SK-N-SH (cell line): Measurements from ENCODE around the gene PFKL. TPM values are rescaled to one million over a fixed set of nuclear protein-coding genes. Genes with fewer than 3 reads are reported as not detected.

Source experiments
- CTCF ChIA-PET: fragments of 300-600, 350-600 bp; formaldehyde crosslinking; extraction: SDS; loops from one replicate; lab custom pipeline; 2021; lab: Yijun Ruan, JAX
- POLR2A ChIA-PET: fragments of 350-600 bp; sonication (Branson Sonifier 250); formaldehyde crosslinking; extraction: SDS; loops from one replicate; lab custom pipeline; 2020; ENCODE audit warnings: antibody characterized with exemption, inconsistent platforms; lab: Yijun Ruan, JAX
- DNase-seq: peaks from one replicate; pipeline ENCODE4 v3.0.0; 2012
- H2AFZ ChIP-seq: fragments of 200-600 bp; sonication (generic); 2 replicates; pipeline ENCODE4 v1.8.1; 2016; ENCODE audit warnings: antibody characterized with exemption, mild to moderate bottlenecking, low read depth
- H3F3A ChIP-seq: fragments of 200-600 bp; sonication (generic); replicated peaks from 2 replicates; pipeline ENCODE3; 2016; ENCODE audit warnings: antibody characterized with exemption, mild to moderate bottlenecking; ENCODE audit not compliant: insufficient read depth
- H3K27ac ChIP-seq, 2 experiments: fragments of 200-500 bp in 1 of 2; fragments of 200-600 bp in 1 of 2; sonication (Bioruptor generic) in 1 of 2; sonication (generic), shearing (Covaris generic) in 1 of 2; 2 replicates each; pipeline versions ENCODE4 v1.5.1 to v1.6.1; 2014 to 2016; ENCODE audit warnings: low read depth in 2 of 2, inconsistent platforms in 1 of 2, low read length in 1 of 2, mild to moderate bottlenecking in 1 of 2, mixed read lengths in 1 of 2
- H3K27me3 ChIP-seq: fragments of 200-600 bp; sonication (generic), shearing (Covaris generic); 2 replicates; pipeline ENCODE4 v1.6.1; 2016; ENCODE audit warnings: mixed run types; ENCODE audit not compliant: insufficient read depth
- H3K36me3 ChIP-seq, 2 experiments: fragments of 200-500 bp in 1 of 2; fragments of 200-600 bp in 1 of 2; sonication (Bioruptor generic) in 1 of 2; sonication (generic) in 1 of 2; replicated peaks in 1 of 2; 2 replicates each; pipeline versions ENCODE3 to v1.5.1; 2014 to 2016; ENCODE audit warnings: low read length in 1 of 2, mild to moderate bottlenecking in 1 of 2; ENCODE audit not compliant: insufficient read depth in 2 of 2, control insufficient read depth in 1 of 2
- H3K4me1 ChIP-seq, 2 experiments: fragments of 200-500 bp in 1 of 2; fragments of 200-600 bp in 1 of 2; sonication (Bioruptor generic) in 1 of 2; sonication (generic), shearing (Covaris generic) in 1 of 2; 2 replicates each; pipeline versions ENCODE4 v1.5.1 to v1.6.1; 2014 to 2016; ENCODE audit warnings: low read depth in 1 of 2, low read length in 1 of 2, mixed run types in 1 of 2; ENCODE audit not compliant: insufficient read depth in 2 of 2, control insufficient read depth in 1 of 2
- H3K4me2 ChIP-seq: fragments of 200-600 bp; sonication (generic), shearing (Covaris generic); 2 replicates; pipeline ENCODE4 v1.6.1; 2017; ENCODE audit warnings: mixed run types
- H3K4me3 ChIP-seq, 2 experiments: fragments of 200-500 bp in 1 of 2; fragments of 200-600 bp in 1 of 2; sonication (Bioruptor generic) in 1 of 2; sonication (generic), shearing (Covaris generic) in 1 of 2; 2 replicates each; pipeline versions ENCODE4 v1.5.1 to v1.8.1; 2014 to 2016; ENCODE audit warnings: low read depth in 2 of 2, inconsistent platforms in 1 of 2, low read length in 1 of 2, mild to moderate bottlenecking in 1 of 2, mixed read lengths in 1 of 2, moderate library complexity in 1 of 2
- H3K79me2 ChIP-seq: fragments of 200-600 bp; sonication (generic); 2 replicates; pipeline ENCODE4 v1.8.1; 2017; ENCODE audit warnings: mild to moderate bottlenecking; ENCODE audit not compliant: insufficient read depth
- H3K9ac ChIP-seq: fragments of 200-600 bp; sonication (generic); 2 replicates; pipeline ENCODE4 v1.6.1; 2017; ENCODE audit warnings: mixed run types
- H3K9me2 ChIP-seq: fragments of 200-600 bp; sonication (generic); 2 replicates; pipeline ENCODE4 v1.6.1; 2017; ENCODE audit warnings: mixed run types
- H3K9me3 ChIP-seq: fragments of 200-600 bp; sonication (generic); 2 replicates; pipeline ENCODE4 v1.6.1; 2017; ENCODE audit warnings: mixed run types, mild to moderate bottlenecking, moderate library complexity
- H4K20me1 ChIP-seq: fragments of 200-600 bp; sonication (generic); 2 replicates; pipeline ENCODE4 v1.6.1; 2017; ENCODE audit warnings: mild to moderate bottlenecking, mixed run types; ENCODE audit not compliant: insufficient read depth
- ELF1 ChIP-seq: IDR thresholded peaks from 2 replicates; pipeline ENCODE4 v1.4.0; 2012
- EP300 ChIP-seq, 2 experiments: IDR thresholded peaks; 2 replicates each; pipeline versions ENCODE4 v1.4.0 to v1.6.1; 2012; ENCODE audit warnings: borderline replicate concordance in 1 of 2, low read depth in 1 of 2, low read length in 1 of 2
- FOXJ3 ChIP-seq: sonication (generic); formaldehyde crosslinking; IDR thresholded peaks from 2 replicates; pipeline ENCODE4 v1.5.1; 2020; ENCODE audit warnings: mild to moderate bottlenecking, missing genetic modification reagents
- FOXM1 ChIP-seq: IDR thresholded peaks from 2 replicates; pipeline ENCODE4 v1.4.0; 2012; ENCODE audit warnings: low read depth, mild to moderate bottlenecking
- GABPA ChIP-seq: IDR thresholded peaks from 2 replicates; pipeline ENCODE4 v1.4.0; 2012; ENCODE audit warnings: low read depth, mild to moderate bottlenecking
- GATA2 ChIP-seq: sonication (generic); formaldehyde crosslinking; IDR thresholded peaks from 2 replicates; pipeline ENCODE4 v1.5.0; 2020; ENCODE audit warnings: mild to moderate bottlenecking, missing genetic modification reagents
- RAD21 ChIP-seq: IDR thresholded peaks from 2 replicates; pipeline ENCODE4 v1.6.1; 2012; ENCODE audit warnings: mild to moderate bottlenecking, low read length
- RCOR1 ChIP-seq: fragments of 150-350 bp; IDR thresholded peaks from 2 replicates; pipeline ENCODE4 v1.6.1; 2017; ENCODE audit warnings: antibody characterized with exemption, low read length
- TAF1 ChIP-seq: IDR thresholded peaks from 2 replicates; pipeline ENCODE4 v1.6.1; 2012; ENCODE audit warnings: low read depth, mild to moderate bottlenecking, low read length, moderate library complexity, borderline replicate concordance
- TCF12 ChIP-seq: IDR thresholded peaks from 2 replicates; pipeline ENCODE4 v1.4.0; 2012
- WGBS: methylation state at CpG from one replicate; pipeline ENCODE4 v1.1.6; 2017; ENCODE audit warnings: low lambda C conversion rate; 5-methylcytosine and 5-hydroxymethylcytosine counted together
- polyA plus RNA-seq, 3 experiments: library from polyadenylated mRNA; depleted of rRNA; stranded (reverse); fragments of >200 nt; gene quantifications; 2 replicates each; pipeline ENCODE4 v1.2.3, GENCODE V29; 2012
- TF ChIP-seq, protein P1 (sequence below): fragments of 150-350 bp; IDR thresholded peaks from 2 replicates; pipeline ENCODE4 v1.6.1; 2017; ENCODE audit warnings: antibody characterized with exemption, low read length, low read depth, borderline replicate concordance
- TF ChIP-seq, protein P2 (sequence below): IDR thresholded peaks from 2 replicates; pipeline ENCODE4 v1.4.0; 2012; ENCODE audit warnings: low read depth
- TF ChIP-seq, protein P3 (sequence below): IDR thresholded peaks from 2 replicates; pipeline ENCODE4; 2012
- TF ChIP-seq, protein P4 (sequence below): fragments of 150-350 bp; IDR thresholded peaks from 2 replicates; pipeline ENCODE4 v1.6.1; 2016; ENCODE audit warnings: mild to moderate bottlenecking, low read depth, low read length

PFKL gene
- polyA plus RNA-seq, 1 of the 3 experiments (the other 2 are of a cell fraction), result 118 TPM

GRCh38 chr21:44291078-44291935 lies 8.5 kb upstream of the PFKL start:
- H3K4me1 ChIP-seq, result no peaks in the 10 kb centered on the region

More at GRCh38 chr21:44291078-44291935, 8.5 kb upstream of the PFKL start:
- Histone ChIP-seq H4K20me1 (no peaks in the 10 kb centered on the region), H3K79me2 (no peaks in the 10 kb centered on the region), H3F3A (no peaks in the 10 kb centered on the region), H3K4me2 (no peak overlapping the region), H3K27ac (no peak overlapping the region), H3K9me3 (no peaks in the 10 kb centered on the region), H2AFZ (no peak overlapping the region), H3K9me2 (no peaks in the 10 kb centered on the region), H3K9ac (no peak overlapping the region), H3K4me3 (no peak overlapping the region), H3K27me3 (no peaks in the 10 kb centered on the region), H3K36me3 (no peaks in the 10 kb centered on the region)
- ChIA-PET CTCF (no interaction called here), POLR2A (no interaction called here)
- TF ChIP-seq, protein P1, sequence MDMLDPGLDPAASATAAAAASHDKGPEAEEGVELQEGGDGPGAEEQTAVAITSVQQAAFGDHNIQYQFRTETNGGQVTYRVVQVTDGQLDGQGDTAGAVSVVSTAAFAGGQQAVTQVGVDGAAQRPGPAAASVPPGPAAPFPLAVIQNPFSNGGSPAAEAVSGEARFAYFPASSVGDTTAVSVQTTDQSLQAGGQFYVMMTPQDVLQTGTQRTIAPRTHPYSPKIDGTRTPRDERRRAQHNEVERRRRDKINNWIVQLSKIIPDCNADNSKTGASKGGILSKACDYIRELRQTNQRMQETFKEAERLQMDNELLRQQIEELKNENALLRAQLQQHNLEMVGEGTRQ, result no peak
- TF ChIP-seq FOXM1, result no peak
- TF ChIP-seq, protein P2, sequence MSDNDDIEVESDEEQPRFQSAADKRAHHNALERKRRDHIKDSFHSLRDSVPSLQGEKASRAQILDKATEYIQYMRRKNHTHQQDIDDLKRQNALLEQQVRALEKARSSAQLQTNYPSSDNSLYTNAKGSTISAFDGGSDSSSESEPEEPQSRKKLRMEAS, result no peak
- no peak for TF ChIP-seq RCOR1
- TF ChIP-seq EP300 (IDR thresholded peaks at IDR 0.05; ENCODE audit: borderline replicate concordance in 1 of 2, low read depth in 1 of 2, low read length in 1 of 2), result no peak
- TF ChIP-seq, protein P3, sequence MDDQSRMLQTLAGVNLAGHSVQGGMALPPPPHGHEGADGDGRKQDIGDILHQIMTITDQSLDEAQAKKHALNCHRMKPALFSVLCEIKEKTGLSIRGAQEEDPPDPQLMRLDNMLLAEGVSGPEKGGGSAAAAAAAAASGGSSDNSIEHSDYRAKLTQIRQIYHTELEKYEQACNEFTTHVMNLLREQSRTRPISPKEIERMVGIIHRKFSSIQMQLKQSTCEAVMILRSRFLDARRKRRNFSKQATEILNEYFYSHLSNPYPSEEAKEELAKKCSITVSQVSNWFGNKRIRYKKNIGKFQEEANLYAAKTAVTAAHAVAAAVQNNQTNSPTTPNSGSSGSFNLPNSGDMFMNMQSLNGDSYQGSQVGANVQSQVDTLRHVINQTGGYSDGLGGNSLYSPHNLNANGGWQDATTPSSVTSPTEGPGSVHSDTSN, result no peak
- TF ChIP-seq FOXJ3, result no peak
- no peak for TF ChIP-seq ELF1
- no peak for TF ChIP-seq RAD21
- no peak for TF ChIP-seq TAF1
- no peak for TF ChIP-seq TCF12
- TF ChIP-seq GATA2 (CRISPR knock-in tag), result no peak
- TF ChIP-seq, protein P4, sequence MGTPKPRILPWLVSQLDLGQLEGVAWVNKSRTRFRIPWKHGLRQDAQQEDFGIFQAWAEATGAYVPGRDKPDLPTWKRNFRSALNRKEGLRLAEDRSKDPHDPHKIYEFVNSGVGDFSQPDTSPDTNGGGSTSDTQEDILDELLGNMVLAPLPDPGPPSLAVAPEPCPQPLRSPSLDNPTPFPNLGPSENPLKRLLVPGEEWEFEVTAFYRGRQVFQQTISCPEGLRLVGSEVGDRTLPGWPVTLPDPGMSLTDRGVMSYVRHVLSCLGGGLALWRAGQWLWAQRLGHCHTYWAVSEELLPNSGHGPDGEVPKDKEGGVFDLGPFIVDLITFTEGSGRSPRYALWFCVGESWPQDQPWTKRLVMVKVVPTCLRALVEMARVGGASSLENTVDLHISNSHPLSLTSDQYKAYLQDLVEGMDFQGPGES, result no peak
- no peak for TF ChIP-seq GABPA
- WGBS, result 96% methylated on average over 9 of the region's 33 CpGs
- no peak for DNase-seq
